Measurements from ENCODE around the gene DHRS12.
A peak's percentile ranks its signal among the peaks of the same experiment; 100 is the strongest.

DHRS12 gene

GRCh38 chr13:51733374-51734298 is 70.3 kb downstream of the DHRS12 start:
- H3K27ac ChIP-seq (ENCODE audit: low read depth, low read length): peak overlapping the region; percentile 58
- H3K27me3 ChIP-seq (ENCODE audit: control insufficient read depth in 5 of 5, insufficient read depth in 4 of 5, low read length in 5 of 5): no peaks in the 10 kb centered on the region
- H3K36me3 ChIP-seq (ENCODE audit: control insufficient read depth in 5 of 5, insufficient read depth in 5 of 5, low read length in 5 of 5): peaks cover 0 to 10% (median 2%) of the 10 kb centered on the region in 5 donors
- no peaks in the 10 kb centered on the region for H3K9me3 ChIP-seq (ENCODE audit: control insufficient read depth in 5 of 5, low read length in 5 of 5)
- no peak overlapping the region for H3K4me3 ChIP-seq (ENCODE audit: low read depth in 1 of 5, low read length in 5 of 5)
- peaks cover 13 to 43% (median 35%) of the 10 kb centered on the region in 5 donors for H3K4me1 ChIP-seq (ENCODE audit: control insufficient read depth in 5 of 5, insufficient read depth in 5 of 5, low read length in 5 of 5)
- no peak overlapping the region for H3K9ac ChIP-seq (ENCODE audit: low read length in 5 of 5)

DNA sequence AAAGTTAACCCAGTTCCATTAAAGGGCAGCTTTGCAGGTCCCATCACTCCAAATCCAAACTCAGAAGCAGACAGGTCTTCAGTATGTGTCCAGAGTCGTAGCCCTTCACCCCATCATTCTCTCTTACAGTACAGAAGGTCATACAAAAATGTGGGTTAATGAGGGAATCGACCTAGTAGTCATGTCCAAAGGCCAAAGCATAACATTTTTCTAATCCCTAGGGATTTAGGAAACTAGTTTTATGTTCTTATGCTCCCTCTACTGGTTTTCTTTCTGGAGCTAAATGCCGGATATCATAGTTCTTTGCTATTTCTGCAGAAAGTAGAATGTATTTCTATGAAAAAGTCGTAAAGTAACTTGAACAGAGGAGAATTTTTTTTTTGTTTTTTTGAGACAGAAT is 72.2 kb downstream of the DHRS12 start:
- Histone ChIP-seq H3K27me3 (ENCODE audit: control insufficient read depth in 5 of 5, insufficient read depth in 4 of 5, low read length in 5 of 5) (no peaks in the 10 kb centered on the region), H3K9me3 (ENCODE audit: control insufficient read depth in 5 of 5, low read length in 5 of 5) (no peaks in the 10 kb centered on the region), H3K4me3 (ENCODE audit: low read depth in 1 of 5, low read length in 5 of 5) (no peak overlapping the region), H3K4me1 (ENCODE audit: control insufficient read depth in 5 of 5, insufficient read depth in 5 of 5, low read length in 5 of 5) (peaks cover 13 to 47% (median 35%) of the 10 kb centered on the region in 5 donors), H3K27ac (ENCODE audit: low read depth, low read length) (peak overlapping the region; percentile 96), H3K36me3 (ENCODE audit: control insufficient read depth in 5 of 5, insufficient read depth in 5 of 5, low read length in 5 of 5) (peaks cover 0 to 10% (median 8%) of the 10 kb centered on the region in 5 donors), H3K9ac (ENCODE audit: low read length in 5 of 5) (peak overlapping the region in 1 of 5 donors; percentile 9)

GRCh38 chr13:51730927-51731326 is 73.0 kb downstream of the DHRS12 start:
- Histone ChIP-seq H3K9ac (ENCODE audit: low read length in 5 of 5) (peak overlapping the region in 3 of 5 donors; percentile 9 to 46 (median 22)), H3K27me3 (ENCODE audit: control insufficient read depth in 5 of 5, insufficient read depth in 4 of 5, low read length in 5 of 5) (no peaks in the 10 kb centered on the region), H3K9me3 (ENCODE audit: control insufficient read depth in 5 of 5, low read length in 5 of 5) (no peaks in the 10 kb centered on the region), H3K4me1 (ENCODE audit: control insufficient read depth in 5 of 5, insufficient read depth in 5 of 5, low read length in 5 of 5) (peaks cover 13 to 52% (median 39%) of the 10 kb centered on the region in 5 donors), H3K36me3 (ENCODE audit: control insufficient read depth in 5 of 5, insufficient read depth in 5 of 5, low read length in 5 of 5) (peaks cover 0 to 14% (median 8%) of the 10 kb centered on the region in 5 donors), H3K27ac (ENCODE audit: low read depth, low read length) (peak overlapping the region; percentile 96), H3K4me3 (ENCODE audit: low read depth in 1 of 5, low read length in 5 of 5) (no peak overlapping the region)

GRCh38 chr13:51729866-51730553 is 74.0 kb downstream of the DHRS12 start:
- Histone ChIP-seq H3K27ac (ENCODE audit: low read depth, low read length) (peak overlapping the region; percentile 96), H3K4me1 (ENCODE audit: control insufficient read depth in 5 of 5, insufficient read depth in 5 of 5, low read length in 5 of 5) (peaks cover 13 to 52% (median 39%) of the 10 kb centered on the region in 5 donors), H3K4me3 (ENCODE audit: low read depth in 1 of 5, low read length in 5 of 5) (peak overlapping the region in 2 of 5 donors; percentile 20 to 23), H3K27me3 (ENCODE audit: control insufficient read depth in 5 of 5, insufficient read depth in 4 of 5, low read length in 5 of 5) (no peaks in the 10 kb centered on the region), H3K36me3 (ENCODE audit: control insufficient read depth in 5 of 5, insufficient read depth in 5 of 5, low read length in 5 of 5) (peaks cover 0 to 14% (median 8%) of the 10 kb centered on the region in 5 donors), H3K9ac (ENCODE audit: low read length in 5 of 5) (peak overlapping the region; percentile 0 to 64 (median 46)), H3K9me3 (ENCODE audit: control insufficient read depth in 5 of 5, low read length in 5 of 5) (no peaks in the 10 kb centered on the region)

DNA sequence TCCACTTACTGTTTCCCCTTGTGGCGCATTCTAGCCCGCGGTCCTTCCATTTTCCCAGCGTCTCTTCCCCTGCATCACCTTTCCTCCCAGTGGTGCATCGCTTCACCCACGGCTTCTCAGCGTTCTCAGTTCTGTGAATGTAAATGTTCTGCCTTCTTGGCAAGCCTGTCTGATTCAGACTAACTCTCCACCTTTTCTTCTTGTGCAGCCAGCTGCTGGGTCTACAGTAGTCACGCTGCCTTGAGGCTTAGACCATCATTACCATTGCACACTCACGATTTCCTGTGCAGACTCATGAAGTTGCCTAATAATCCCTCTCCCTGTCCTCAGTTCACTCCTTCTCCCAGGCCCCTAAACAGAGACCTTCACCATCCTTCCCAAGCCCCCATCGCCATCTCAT is 75.0 kb downstream of the DHRS12 start:
- Histone ChIP-seq H3K4me1 (ENCODE audit: control insufficient read depth in 5 of 5, insufficient read depth in 5 of 5, low read length in 5 of 5) (peaks cover 13 to 50% (median 39%) of the 10 kb centered on the region in 5 donors), H3K36me3 (ENCODE audit: control insufficient read depth in 5 of 5, insufficient read depth in 5 of 5, low read length in 5 of 5) (peaks cover 0 to 9% (median 8%) of the 10 kb centered on the region in 5 donors), H3K4me3 (ENCODE audit: low read depth in 1 of 5, low read length in 5 of 5) (no peak overlapping the region), H3K9ac (ENCODE audit: low read length in 5 of 5) (no peak overlapping the region), H3K9me3 (ENCODE audit: control insufficient read depth in 5 of 5, low read length in 5 of 5) (no peaks in the 10 kb centered on the region), H3K27ac (ENCODE audit: low read depth, low read length) (peak overlapping the region; percentile 96), H3K27me3 (ENCODE audit: control insufficient read depth in 5 of 5, insufficient read depth in 4 of 5, low read length in 5 of 5) (no peaks in the 10 kb centered on the region)

- Histone ChIP-seq H3K27me3 (ENCODE audit: control insufficient read depth in 5 of 5, insufficient read depth in 4 of 5, low read length in 5 of 5) (no peaks in the 10 kb centered on the region), H3K36me3 (ENCODE audit: control insufficient read depth in 5 of 5, insufficient read depth in 5 of 5, low read length in 5 of 5) (peaks cover 0 to 9% (median 8%) of the 10 kb centered on the region in 5 donors), H3K27ac (ENCODE audit: low read depth, low read length) (no peak overlapping the region), H3K9ac (ENCODE audit: low read length in 5 of 5) (no peak overlapping the region), H3K4me1 (ENCODE audit: control insufficient read depth in 5 of 5, insufficient read depth in 5 of 5, low read length in 5 of 5) (peaks cover 10 to 43% (median 32%) of the 10 kb centered on the region in 5 donors), H3K9me3 (ENCODE audit: control insufficient read depth in 5 of 5, low read length in 5 of 5) (no peaks in the 10 kb centered on the region), H3K4me3 (ENCODE audit: low read depth in 1 of 5, low read length in 5 of 5) (no peak overlapping the region)
Measured at GRCh38 chr13:51728275-51728673, 75.7 kb downstream of the DHRS12 start.

GRCh38 chr13:51727634-51728274 is 76.2 kb downstream of the DHRS12 start:
- H3K27ac ChIP-seq (ENCODE audit: low read depth, low read length): no peak overlapping the region
- H3K9me3 ChIP-seq (ENCODE audit: control insufficient read depth in 5 of 5, low read length in 5 of 5): no peaks in the 10 kb centered on the region
- H3K27me3 ChIP-seq (ENCODE audit: control insufficient read depth in 5 of 5, insufficient read depth in 4 of 5, low read length in 5 of 5): no peaks in the 10 kb centered on the region
- H3K4me3 ChIP-seq (ENCODE audit: low read depth in 1 of 5, low read length in 5 of 5): no peak overlapping the region
- H3K4me1 ChIP-seq (ENCODE audit: control insufficient read depth in 5 of 5, insufficient read depth in 5 of 5, low read length in 5 of 5): peaks cover 10 to 43% (median 32%) of the 10 kb centered on the region in 5 donors
- peaks cover 0 to 9% (median 8%) of the 10 kb centered on the region in 5 donors for H3K36me3 ChIP-seq (ENCODE audit: control insufficient read depth in 5 of 5, insufficient read depth in 5 of 5, low read length in 5 of 5)
- H3K9ac ChIP-seq (ENCODE audit: low read length in 5 of 5): no peak overlapping the region

DNA sequence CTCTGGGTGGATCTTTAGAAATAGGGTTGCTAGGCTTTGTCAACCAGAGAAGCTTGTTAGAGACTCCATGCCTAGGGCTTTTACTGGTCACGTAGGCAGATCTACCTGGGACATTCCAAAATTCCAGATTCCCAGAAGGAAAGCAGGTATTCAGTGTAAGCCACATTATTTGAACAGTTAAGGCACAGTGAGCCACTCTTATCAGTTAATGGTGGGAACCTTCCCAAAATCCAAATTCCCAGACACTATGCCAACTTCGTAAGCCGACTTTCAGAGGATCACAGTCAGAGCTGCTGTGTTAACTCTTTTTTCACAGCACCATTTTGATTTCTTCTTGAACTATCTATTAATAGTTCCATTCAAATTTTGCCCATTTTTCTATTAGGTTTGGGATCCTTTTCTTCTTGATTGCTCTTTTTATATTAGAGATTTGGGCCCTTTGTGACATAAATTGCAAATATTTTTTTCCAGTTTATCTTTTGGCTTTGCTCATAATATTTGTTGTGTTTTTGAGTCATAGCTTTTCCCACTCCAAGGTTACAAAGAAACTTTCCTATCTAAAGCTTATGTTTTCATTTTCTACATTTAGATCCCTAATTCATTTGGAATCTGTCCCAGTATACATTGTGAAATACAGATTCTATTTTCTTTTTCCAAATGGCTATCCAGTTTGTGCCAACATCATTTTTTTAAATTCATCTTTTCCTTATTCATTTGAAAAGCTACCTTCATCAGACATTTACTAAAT is 77.3 kb downstream of the DHRS12 start:
- Histone ChIP-seq H3K4me3 (ENCODE audit: low read depth in 1 of 5, low read length in 5 of 5) (no peak overlapping the region), H3K9ac (ENCODE audit: low read length in 5 of 5) (no peak overlapping the region), H3K4me1 (ENCODE audit: control insufficient read depth in 5 of 5, insufficient read depth in 5 of 5, low read length in 5 of 5) (peaks cover 10 to 42% (median 31%) of the 10 kb centered on the region in 5 donors), H3K36me3 (ENCODE audit: control insufficient read depth in 5 of 5, insufficient read depth in 5 of 5, low read length in 5 of 5) (peaks cover 0 to 9% (median 8%) of the 10 kb centered on the region in 5 donors), H3K27me3 (ENCODE audit: control insufficient read depth in 5 of 5, insufficient read depth in 4 of 5, low read length in 5 of 5) (no peaks in the 10 kb centered on the region), H3K27ac (ENCODE audit: low read depth, low read length) (no peak overlapping the region), H3K9me3 (ENCODE audit: control insufficient read depth in 5 of 5, low read length in 5 of 5) (no peaks in the 10 kb centered on the region)

DNA sequence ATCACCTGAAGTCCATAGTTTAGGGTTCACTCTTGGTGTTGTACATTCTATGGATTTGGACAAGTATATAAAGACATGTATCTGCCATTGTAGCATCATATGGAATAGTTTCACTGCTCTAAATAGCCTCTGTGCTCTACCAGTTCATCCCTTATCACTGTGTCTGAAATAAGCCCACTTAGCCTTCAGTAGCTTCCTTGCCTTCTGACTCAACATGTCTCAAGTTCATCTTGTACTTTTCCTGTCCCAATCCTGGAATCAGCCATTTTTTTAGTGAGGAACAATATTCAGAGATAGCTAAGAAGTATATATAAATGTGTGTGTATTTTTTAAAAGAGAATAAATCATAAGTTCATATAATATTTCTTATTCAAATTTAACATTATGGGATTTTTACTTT is 79.2 kb downstream of the DHRS12 start:
- no peaks in the 10 kb centered on the region for H3K9me3 ChIP-seq (ENCODE audit: control insufficient read depth in 5 of 5, low read length in 5 of 5)
- no peak overlapping the region for H3K9ac ChIP-seq (ENCODE audit: low read length in 5 of 5)
- no peaks in the 10 kb centered on the region for H3K27me3 ChIP-seq (ENCODE audit: control insufficient read depth in 5 of 5, insufficient read depth in 4 of 5, low read length in 5 of 5)
- H3K4me3 ChIP-seq (ENCODE audit: low read depth in 1 of 5, low read length in 5 of 5): no peak overlapping the region
- peaks cover 0 to 32% (median 16%) of the 10 kb centered on the region in 5 donors for H3K4me1 ChIP-seq (ENCODE audit: control insufficient read depth in 5 of 5, insufficient read depth in 5 of 5, low read length in 5 of 5)
- H3K36me3 ChIP-seq (ENCODE audit: control insufficient read depth in 5 of 5, insufficient read depth in 5 of 5, low read length in 5 of 5): peaks cover 0 to 10% (median 6%) of the 10 kb centered on the region in 5 donors
- H3K27ac ChIP-seq (ENCODE audit: low read depth, low read length): no peak overlapping the region
